ENCODE results near the gene KCNA10. TPM values are rescaled to one million over a fixed set of nuclear protein-coding genes. Genes with fewer than 3 reads are reported as not detected.

Gene KCNA10
- total and polyA plus RNA-seq, 2 of the 13 experiments (the other 11 are each of a cell fraction or from before 2014, with no cell fraction given), result not detected

DNA sequence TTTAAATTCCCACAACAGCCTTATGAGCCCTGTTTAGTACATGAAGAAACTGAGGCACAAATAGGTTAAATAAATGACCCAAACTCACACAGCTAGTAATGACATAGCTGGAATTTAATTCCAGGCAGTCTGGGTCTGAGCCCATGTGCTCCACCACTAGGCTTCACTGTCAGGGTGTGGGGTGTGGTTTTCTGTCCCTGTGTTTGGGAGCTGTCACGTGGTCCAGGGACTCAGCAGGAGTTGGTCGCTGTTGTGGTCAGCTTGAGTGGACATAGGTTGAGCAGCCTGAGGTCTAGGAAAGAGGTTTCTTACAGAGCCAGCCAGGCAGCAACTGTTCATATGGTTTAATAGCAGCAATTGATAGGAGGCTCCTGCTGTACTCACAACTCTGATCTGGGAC is 28.0 kb upstream of the KCNA10 start:
- FAIRE-seq, result no peak
- TF ChIP-seq, protein P1, sequence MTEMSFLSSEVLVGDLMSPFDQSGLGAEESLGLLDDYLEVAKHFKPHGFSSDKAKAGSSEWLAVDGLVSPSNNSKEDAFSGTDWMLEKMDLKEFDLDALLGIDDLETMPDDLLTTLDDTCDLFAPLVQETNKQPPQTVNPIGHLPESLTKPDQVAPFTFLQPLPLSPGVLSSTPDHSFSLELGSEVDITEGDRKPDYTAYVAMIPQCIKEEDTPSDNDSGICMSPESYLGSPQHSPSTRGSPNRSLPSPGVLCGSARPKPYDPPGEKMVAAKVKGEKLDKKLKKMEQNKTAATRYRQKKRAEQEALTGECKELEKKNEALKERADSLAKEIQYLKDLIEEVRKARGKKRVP (CRISPR knock-in tag; IDR thresholded peaks at IDR 0.05), result no peak
- TF ChIP-seq, protein P2, sequence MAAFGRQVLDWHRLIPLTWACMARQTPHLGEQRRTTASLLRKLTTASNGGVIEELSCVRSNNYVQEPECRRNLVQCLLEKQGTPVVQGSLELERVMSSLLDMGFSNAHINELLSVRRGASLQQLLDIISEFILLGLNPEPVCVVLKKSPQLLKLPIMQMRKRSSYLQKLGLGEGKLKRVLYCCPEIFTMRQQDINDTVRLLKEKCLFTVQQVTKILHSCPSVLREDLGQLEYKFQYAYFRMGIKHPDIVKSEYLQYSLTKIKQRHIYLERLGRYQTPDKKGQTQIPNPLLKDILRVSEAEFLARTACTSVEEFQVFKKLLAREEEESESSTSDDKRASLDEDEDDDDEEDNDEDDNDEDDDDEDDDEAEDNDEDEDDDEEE (CRISPR knock-in tag; IDR thresholded peaks at IDR 0.05), result no peak
- TF ChIP-seq SOX13 (IDR thresholded peaks at IDR 0.05) (no peak), SOX13 (CRISPR knock-in tag; conservative IDR thresholded peaks at IDR 0.05 in 1 of 2, IDR thresholded peaks at IDR 0.05 in 1 of 2) (no peak), ZNF615 (CRISPR knock-in tag; IDR thresholded peaks at IDR 0.05; ENCODE audit: borderline replicate concordance) (no peak), ZNF350 (CRISPR knock-in tag; IDR thresholded peaks at IDR 0.05; ENCODE audit: borderline replicate concordance, low read depth) (no peak), HOXD1 (CRISPR knock-in tag; IDR thresholded peaks at IDR 0.05) (no peak), ZMYM3 (CRISPR knock-in tag; IDR thresholded peaks at IDR 0.05) (no peak), ZXDC (CRISPR knock-in tag; IDR thresholded peaks at IDR 0.05) (no peak), TOPORS (CRISPR knock-in tag; IDR thresholded peaks at IDR 0.05) (no peak), CREB3 (CRISPR knock-in tag; IDR thresholded peaks at IDR 0.05) (no peak), NKX3-1 (CRISPR knock-in tag; IDR thresholded peaks at IDR 0.05) (no peak), ZNF430 (CRISPR knock-in tag; IDR thresholded peaks at IDR 0.05) (no peak), ASH2L (IDR thresholded peaks at IDR 0.05; ENCODE audit: insufficient read length, low read depth, low read length) (no peak), PBX2 (CRISPR knock-in tag; IDR thresholded peaks at IDR 0.05) (no peak)
- TF ChIP-seq, protein P3, sequence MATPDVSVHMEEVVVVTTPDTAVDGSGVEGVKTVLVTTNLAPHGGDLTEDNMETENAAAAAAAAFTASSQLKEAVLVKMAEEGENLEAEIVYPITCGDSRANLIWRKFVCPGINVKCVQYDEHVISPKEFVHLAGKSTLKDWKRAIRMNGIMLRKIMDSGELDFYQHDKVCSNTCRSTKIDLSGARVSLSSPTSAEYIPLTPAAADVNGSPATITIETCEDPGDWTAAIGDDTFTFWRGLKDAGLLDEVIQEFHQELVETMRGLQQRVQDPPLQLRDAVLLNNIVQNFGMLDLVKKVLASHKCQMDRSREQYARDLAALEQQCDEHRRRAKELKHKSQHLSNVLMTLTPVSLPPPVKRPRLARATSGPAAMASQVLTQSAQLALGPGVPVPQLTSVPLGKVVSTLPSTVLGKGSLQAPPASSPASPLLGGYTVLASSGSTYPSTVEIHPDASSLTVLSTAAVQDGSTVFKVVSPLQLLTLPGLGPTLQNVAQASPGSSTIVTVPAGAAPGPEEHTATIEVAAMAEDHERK (CRISPR knock-in tag; IDR thresholded peaks at IDR 0.05; ENCODE audit: low read depth), result no peak

More for the DNA sequence above, 28.0 kb upstream of the KCNA10 start:
- ATAC-seq (no peak), DNase-seq (ENCODE audit: low spot score) (no peak)
- CTCF ChIA-PET (ENCODE audit: low intra/inter-chr PET ratio, low total read pairs), result no interaction called here
- Histone ChIP-seq H2AFZ (ENCODE audit: low read length) (no peak overlapping the region), H3K79me2 (ENCODE audit: insufficient read depth, low read length) (no peaks in the 10 kb centered on the region), H3K27me3 (ENCODE audit: control insufficient read depth in 1 of 2, insufficient read depth in 2 of 2, low read length in 2 of 2) (no peaks in the 10 kb centered on the region), H3K4me1 (ENCODE audit: insufficient read depth, low read length) (no peaks in the 10 kb centered on the region), H3K36me3 (replicated peaks in 1 of 2; ENCODE audit: control insufficient read depth in 1 of 2, insufficient read depth in 2 of 2, low read length in 2 of 2) (no peaks in the 10 kb centered on the region), H3K9ac (ENCODE audit: insufficient read depth, low read depth, low read length) (no peak overlapping the region), H3K4me2 (ENCODE audit: low read depth, low read length) (no peak overlapping the region), H3K27ac (ENCODE audit: extremely low read length, insufficient read depth, low read length) (no peak overlapping the region), H3K9me3 (ENCODE audit: low read length) (no peaks in the 10 kb centered on the region), H4K20me1 (ENCODE audit: insufficient read depth, low read length) (0 out of 2 replicates have a peak, but pooled peaks cover 3% of the 10 kb centered on the region), H3K4me3 (replicated peaks in 1 of 3; ENCODE audit: insufficient read depth in 1 of 3, low read depth in 2 of 3, low read length in 3 of 3) (no peak overlapping the region)
- BruUV-seq (replicated peaks), result no TSS peak
- in situ Hi-C loops (cut with HindIII; ENCODE audit: extremely low pct_ligation_motif_present, low pct_unique_long_range_greater_than_20kb) (no loop called here), intact Hi-C loops (cut with micrococcal nuclease; ENCODE audit: unreplicated experiment) (no loop called here)
- POLR2A ChIA-PET, result no interaction called here
- 0% methylated on average over 1 of the region's 2 CpGs for WGBS (ENCODE audit: low lambda C conversion rate)

All from HepG2 (cell line).